PC-3 (cell line): Measurements from ENCODE around the gene HSF2.

ENCODE experiments used
- EZH2 ChIP-seq: fragments of 300-600 bp; sonication (generic); IDR thresholded peaks from one replicate; pipeline ENCODE4 v1.6.1; 2017; ENCODE audit warnings: antibody characterized with exemption, mild to moderate bottlenecking, low read length; ENCODE audit not compliant: unreplicated experiment
- TF ChIP-seq, protein P1 (sequence below): fragments of 300-600 bp; sonication (generic); conservative IDR thresholded peaks from 2 replicates; pipeline ENCODE4 v1.5.1; 2017; ENCODE audit warnings: antibody characterized with exemption, low read depth, mild to moderate bottlenecking, low read length

DNA sequence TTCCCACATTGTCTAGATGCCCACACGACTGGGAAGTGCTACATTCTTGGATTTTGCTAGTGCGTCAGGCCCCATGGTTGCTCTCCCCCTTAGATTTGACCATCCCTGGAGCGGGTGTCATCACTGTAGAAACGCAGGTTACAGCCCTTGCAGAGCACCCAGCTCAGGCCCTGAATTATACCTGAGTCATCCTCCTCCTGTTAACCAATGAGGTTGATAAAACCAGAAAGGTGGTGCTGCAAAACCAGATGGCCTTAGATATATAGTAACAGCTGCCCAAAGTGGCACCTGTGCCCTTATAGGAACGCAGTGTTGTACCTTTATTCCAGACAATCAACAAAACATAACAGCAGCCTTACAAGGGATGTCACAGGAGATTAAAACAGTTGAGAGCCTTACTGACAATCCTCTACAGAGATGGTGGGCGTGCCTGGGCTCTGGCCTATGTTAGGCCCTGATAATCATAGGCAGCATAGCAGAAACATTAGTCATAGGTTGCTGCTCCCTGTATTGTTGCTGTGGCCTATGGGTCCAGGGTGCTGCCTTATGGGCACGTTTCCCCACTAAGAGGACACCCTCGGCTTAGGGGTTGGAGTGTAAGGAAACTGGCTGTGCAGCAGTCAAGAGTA is 33.6 kb upstream of the HSF2 start:
- TF ChIP-seq, protein P1, sequence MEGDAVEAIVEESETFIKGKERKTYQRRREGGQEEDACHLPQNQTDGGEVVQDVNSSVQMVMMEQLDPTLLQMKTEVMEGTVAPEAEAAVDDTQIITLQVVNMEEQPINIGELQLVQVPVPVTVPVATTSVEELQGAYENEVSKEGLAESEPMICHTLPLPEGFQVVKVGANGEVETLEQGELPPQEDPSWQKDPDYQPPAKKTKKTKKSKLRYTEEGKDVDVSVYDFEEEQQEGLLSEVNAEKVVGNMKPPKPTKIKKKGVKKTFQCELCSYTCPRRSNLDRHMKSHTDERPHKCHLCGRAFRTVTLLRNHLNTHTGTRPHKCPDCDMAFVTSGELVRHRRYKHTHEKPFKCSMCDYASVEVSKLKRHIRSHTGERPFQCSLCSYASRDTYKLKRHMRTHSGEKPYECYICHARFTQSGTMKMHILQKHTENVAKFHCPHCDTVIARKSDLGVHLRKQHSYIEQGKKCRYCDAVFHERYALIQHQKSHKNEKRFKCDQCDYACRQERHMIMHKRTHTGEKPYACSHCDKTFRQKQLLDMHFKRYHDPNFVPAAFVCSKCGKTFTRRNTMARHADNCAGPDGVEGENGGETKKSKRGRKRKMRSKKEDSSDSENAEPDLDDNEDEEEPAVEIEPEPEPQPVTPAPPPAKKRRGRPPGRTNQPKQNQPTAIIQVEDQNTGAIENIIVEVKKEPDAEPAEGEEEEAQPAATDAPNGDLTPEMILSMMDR = no peak
- no peak for TF ChIP-seq EZH2
